Measurements from ENCODE around the gene CRY1.
"Not testable (repeated sequence)": the region's sequence is repeated elsewhere in the genome, so short reads cannot be mapped to it uniquely, and the experiment has no call there.

CRY1 gene

DNA sequence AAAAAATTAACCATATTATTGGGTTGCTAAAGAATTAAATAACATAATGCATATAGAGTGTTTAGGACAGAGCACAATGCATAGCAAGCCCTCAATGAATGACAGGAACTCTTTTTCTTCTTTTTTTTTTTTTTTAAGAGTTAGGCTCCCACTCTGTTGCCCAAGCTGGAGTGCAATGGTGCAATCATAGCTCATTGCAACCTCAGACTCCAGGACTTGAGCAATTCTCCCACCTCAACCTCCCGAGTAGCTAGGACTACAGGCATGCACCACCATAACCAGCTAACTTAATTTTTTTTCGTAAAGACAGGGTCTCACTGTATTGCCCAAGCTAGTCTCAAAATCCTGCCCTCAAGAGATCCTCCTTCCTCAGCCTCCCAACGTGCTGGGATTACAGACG lies 85.9 kb downstream of the CRY1 start:
- no peak overlapping the region for H3K4me3 ChIP-seq (ENCODE audit: low read depth, low read length)
- no peaks in the 10 kb centered on the region for H3K27me3 ChIP-seq (ENCODE audit: control insufficient read depth, insufficient read depth, low read length)
- no peaks in the 10 kb centered on the region for H3K36me3 ChIP-seq (ENCODE audit: control insufficient read depth, insufficient read depth, low read length)
- H3K4me1 ChIP-seq (ENCODE audit: control insufficient read depth, insufficient read depth, low read length): no peaks in the 10 kb centered on the region
- no peak overlapping the region for H3K9ac ChIP-seq (ENCODE audit: low read depth, low read length)
- H3K27ac ChIP-seq (ENCODE audit: low read depth, low read length): no peak overlapping the region
- no peaks in the 10 kb centered on the region for H3K9me3 ChIP-seq (ENCODE audit: control insufficient read depth, insufficient read depth, low read length)

DNA sequence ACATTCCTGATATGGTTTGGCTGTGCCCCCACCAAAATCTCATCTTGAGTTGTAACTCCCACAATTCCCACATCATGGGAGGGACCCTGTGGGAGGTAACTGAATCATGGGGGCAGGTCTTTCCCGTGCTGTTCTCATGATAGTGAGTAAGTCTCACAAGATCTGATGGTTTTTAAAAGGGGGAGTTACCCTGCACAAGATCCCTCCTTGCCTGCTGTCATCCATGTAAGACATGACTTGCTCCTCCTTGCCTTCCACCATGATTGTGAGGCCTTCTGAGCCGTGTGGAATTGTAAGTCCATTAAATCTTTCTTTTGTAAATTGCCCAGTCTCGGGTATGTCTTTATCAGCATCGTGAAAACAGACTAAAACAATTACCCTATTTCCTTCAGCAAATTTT lies 90.7 kb downstream of the CRY1 start:
- H3K9ac ChIP-seq (ENCODE audit: low read depth, low read length); H3K4me3 ChIP-seq (ENCODE audit: low read depth, low read length); H3K4me1 ChIP-seq (ENCODE audit: control insufficient read depth, insufficient read depth, low read length); H3K27ac ChIP-seq (ENCODE audit: low read depth, low read length); H3K27me3 ChIP-seq (ENCODE audit: control insufficient read depth, insufficient read depth, low read length); H3K9me3 ChIP-seq (ENCODE audit: control insufficient read depth, insufficient read depth, low read length): not testable (repeated sequence)
- H3K36me3 ChIP-seq (ENCODE audit: control insufficient read depth, insufficient read depth, low read length): peaks cover 26% of the 10 kb centered on the region

DNA sequence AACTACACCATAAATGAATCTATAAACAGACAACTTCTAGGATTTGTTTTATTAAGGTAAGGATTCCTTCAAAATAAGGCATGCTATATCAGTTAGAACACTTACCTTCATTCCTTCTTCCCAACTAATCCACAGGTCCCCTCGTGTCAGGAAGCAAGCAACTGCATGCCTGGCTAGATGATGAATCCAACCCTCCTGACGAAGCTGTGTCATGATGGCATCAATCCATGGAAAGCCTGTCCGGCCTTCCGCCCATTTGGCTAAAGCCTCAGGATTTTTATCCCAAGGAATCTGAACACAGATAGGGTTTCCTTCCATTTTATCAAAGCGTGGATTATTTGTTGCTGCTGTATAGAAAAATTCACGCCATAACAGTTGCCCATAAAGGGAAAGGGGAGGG lies 93.9 kb downstream of the CRY1 start:
- no peaks in the 10 kb centered on the region for H3K9me3 ChIP-seq (ENCODE audit: control insufficient read depth, insufficient read depth, low read length)
- peaks cover 44% of the 10 kb centered on the region for H3K36me3 ChIP-seq (ENCODE audit: control insufficient read depth, insufficient read depth, low read length)
- H3K27me3 ChIP-seq (ENCODE audit: control insufficient read depth, insufficient read depth, low read length): no peaks in the 10 kb centered on the region
- H3K4me3 ChIP-seq (ENCODE audit: low read depth, low read length): no peak overlapping the region
- no peak overlapping the region for H3K9ac ChIP-seq (ENCODE audit: low read depth, low read length)
- H3K27ac ChIP-seq (ENCODE audit: low read depth, low read length): no peak overlapping the region
- no peaks in the 10 kb centered on the region for H3K4me1 ChIP-seq (ENCODE audit: control insufficient read depth, insufficient read depth, low read length)

GRCh38 chr12:106997916-106998315 lies 95.4 kb downstream of the CRY1 start:
- no peak overlapping the region for H3K9ac ChIP-seq (ENCODE audit: low read depth, low read length)
- H3K27ac ChIP-seq (ENCODE audit: low read depth, low read length): no peak overlapping the region
- peaks cover 44% of the 10 kb centered on the region for H3K36me3 ChIP-seq (ENCODE audit: control insufficient read depth, insufficient read depth, low read length)
- H3K9me3 ChIP-seq (ENCODE audit: control insufficient read depth, insufficient read depth, low read length): no peaks in the 10 kb centered on the region
- no peak overlapping the region for H3K4me3 ChIP-seq (ENCODE audit: low read depth, low read length)
- no peaks in the 10 kb centered on the region for H3K4me1 ChIP-seq (ENCODE audit: control insufficient read depth, insufficient read depth, low read length)
- no peaks in the 10 kb centered on the region for H3K27me3 ChIP-seq (ENCODE audit: control insufficient read depth, insufficient read depth, low read length)

DNA sequence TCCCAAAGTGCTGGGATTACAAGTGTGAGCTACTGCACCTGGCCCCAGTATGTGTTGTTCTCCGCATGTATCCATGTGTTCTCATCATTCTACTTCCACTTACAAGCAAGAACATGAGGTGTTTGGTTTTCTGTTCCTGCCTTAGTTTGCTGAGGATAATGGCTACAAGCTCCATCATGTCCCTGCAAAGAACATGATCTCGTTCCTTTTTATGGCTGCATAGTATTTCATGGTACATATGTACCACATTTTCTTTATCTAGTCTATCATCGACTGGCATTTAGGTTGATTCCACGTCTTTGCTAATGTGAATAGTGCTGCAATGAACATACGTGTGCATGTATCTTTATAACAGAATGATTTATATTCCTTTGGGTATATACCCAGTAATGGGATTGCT lies 97.2 kb downstream of the CRY1 start:
- H3K4me3 ChIP-seq (ENCODE audit: low read depth, low read length); H3K27ac ChIP-seq (ENCODE audit: low read depth, low read length); H3K4me1 ChIP-seq (ENCODE audit: control insufficient read depth, insufficient read depth, low read length); H3K9ac ChIP-seq (ENCODE audit: low read depth, low read length); H3K9me3 ChIP-seq (ENCODE audit: control insufficient read depth, insufficient read depth, low read length); H3K27me3 ChIP-seq (ENCODE audit: control insufficient read depth, insufficient read depth, low read length): not testable (repeated sequence)
- H3K36me3 ChIP-seq (ENCODE audit: control insufficient read depth, insufficient read depth, low read length): peaks cover 45% of the 10 kb centered on the region

GRCh38 chr12:106994579-106995220 lies 98.6 kb downstream of the CRY1 start:
- no peak overlapping the region for H3K27ac ChIP-seq (ENCODE audit: low read depth, low read length)
- H3K36me3 ChIP-seq (ENCODE audit: control insufficient read depth, insufficient read depth, low read length): peaks cover 37% of the 10 kb centered on the region
- no peaks in the 10 kb centered on the region for H3K4me1 ChIP-seq (ENCODE audit: control insufficient read depth, insufficient read depth, low read length)
- no peak overlapping the region for H3K9ac ChIP-seq (ENCODE audit: low read depth, low read length)
- H3K9me3 ChIP-seq (ENCODE audit: control insufficient read depth, insufficient read depth, low read length): no peaks in the 10 kb centered on the region
- H3K27me3 ChIP-seq (ENCODE audit: control insufficient read depth, insufficient read depth, low read length): no peaks in the 10 kb centered on the region
- H3K4me3 ChIP-seq (ENCODE audit: low read depth, low read length): no peak overlapping the region

GRCh38 chr12:106987846-106988245 lies 105.5 kb downstream of the CRY1 start:
- H3K9ac ChIP-seq (ENCODE audit: low read depth, low read length): no peak overlapping the region
- H3K27me3 ChIP-seq (ENCODE audit: control insufficient read depth, insufficient read depth, low read length): no peaks in the 10 kb centered on the region
- no peaks in the 10 kb centered on the region for H3K9me3 ChIP-seq (ENCODE audit: control insufficient read depth, insufficient read depth, low read length)
- peak overlapping the region; percentile 51 for H3K4me3 ChIP-seq (ENCODE audit: low read depth, low read length)
- H3K4me1 ChIP-seq (ENCODE audit: control insufficient read depth, insufficient read depth, low read length): peaks cover 12% of the 10 kb centered on the region
- H3K27ac ChIP-seq (ENCODE audit: low read depth, low read length): no peak overlapping the region
- H3K36me3 ChIP-seq (ENCODE audit: control insufficient read depth, insufficient read depth, low read length): peaks cover 10% of the 10 kb centered on the region

- Histone ChIP-seq H3K27me3 (ENCODE audit: control insufficient read depth, insufficient read depth, low read length) (no peaks in the 10 kb centered on the region), H3K27ac (ENCODE audit: low read depth, low read length) (peak within 1 kb of the TSS; percentile 31), H3K9me3 (ENCODE audit: control insufficient read depth, insufficient read depth, low read length) (no peaks in the 10 kb centered on the region), H3K4me3 (ENCODE audit: low read depth, low read length) (peak within 1 kb of the TSS; percentile 80), H3K36me3 (ENCODE audit: control insufficient read depth, insufficient read depth, low read length) (peaks cover 4% of the 10 kb centered on the region; the same call in 1 of the 2 replicates), H3K9ac (ENCODE audit: low read depth, low read length) (peak within 1 kb of the TSS; percentile 46; the same call in 1 of the 2 replicates), H3K4me1 (ENCODE audit: control insufficient read depth, insufficient read depth, low read length) (peaks cover 12% of the 10 kb centered on the region)
Measured at GRCh38 chr12:106986625-106987389, 106.5 kb downstream of the CRY1 start, which contains the start of gene MTERF2. Gene MTERF2, minus strand, starts transcription at chr12:106987146. Its CDS starts 8,432 bp downstream, at chr12:106978714.

GRCh38 chr12:106986135-106986534 lies 107.2 kb downstream of the CRY1 start:
- Histone ChIP-seq H3K4me3 (ENCODE audit: low read depth, low read length) (peak overlapping the region; percentile 80), H3K9me3 (ENCODE audit: control insufficient read depth, insufficient read depth, low read length) (no peaks in the 10 kb centered on the region), H3K36me3 (ENCODE audit: control insufficient read depth, insufficient read depth, low read length) (peaks cover 4% of the 10 kb centered on the region; the same call in 1 of the 2 replicates), H3K4me1 (ENCODE audit: control insufficient read depth, insufficient read depth, low read length) (peaks cover 12% of the 10 kb centered on the region), H3K9ac (ENCODE audit: low read depth, low read length) (no peak overlapping the region), H3K27me3 (ENCODE audit: control insufficient read depth, insufficient read depth, low read length) (no peaks in the 10 kb centered on the region), H3K27ac (ENCODE audit: low read depth, low read length) (no peak overlapping the region)

DNA sequence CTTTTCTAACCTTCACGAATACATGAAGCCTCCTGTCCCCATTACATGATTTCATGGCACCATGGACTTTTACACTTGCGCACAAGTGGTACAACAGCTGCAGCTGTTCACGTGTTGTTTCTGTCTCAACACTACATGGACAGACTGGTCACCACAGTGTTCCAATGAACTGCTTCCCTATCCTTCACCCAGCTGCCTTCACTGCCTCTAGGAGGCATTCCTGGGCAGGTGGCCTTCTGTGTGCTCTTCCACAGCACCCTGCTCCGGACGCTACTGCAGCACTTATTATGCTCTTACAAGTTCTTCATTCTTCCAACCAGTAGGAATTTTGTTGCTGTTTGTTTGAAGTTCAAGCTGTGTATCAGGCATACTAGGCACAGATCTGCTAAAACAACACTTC lies 107.9 kb downstream of the CRY1 start:
- H3K9ac ChIP-seq (ENCODE audit: low read depth, low read length): no peak overlapping the region
- H3K9me3 ChIP-seq (ENCODE audit: control insufficient read depth, insufficient read depth, low read length): no peaks in the 10 kb centered on the region
- H3K4me3 ChIP-seq (ENCODE audit: low read depth, low read length): no peak overlapping the region
- no peak overlapping the region for H3K27ac ChIP-seq (ENCODE audit: low read depth, low read length)
- peaks cover 4% of the 10 kb centered on the region; the same call in 1 of the 2 replicates for H3K36me3 ChIP-seq (ENCODE audit: control insufficient read depth, insufficient read depth, low read length)
- H3K4me1 ChIP-seq (ENCODE audit: control insufficient read depth, insufficient read depth, low read length): peaks cover 12% of the 10 kb centered on the region
- H3K27me3 ChIP-seq (ENCODE audit: control insufficient read depth, insufficient read depth, low read length): no peaks in the 10 kb centered on the region

- no peaks in the 10 kb centered on the region for H3K9me3 ChIP-seq (ENCODE audit: control insufficient read depth, insufficient read depth, low read length)
- H3K27ac ChIP-seq (ENCODE audit: low read depth, low read length): no peak overlapping the region
- H3K36me3 ChIP-seq (ENCODE audit: control insufficient read depth, insufficient read depth, low read length): peaks cover 4% of the 10 kb centered on the region; the same call in 1 of the 2 replicates
- no peak overlapping the region for H3K9ac ChIP-seq (ENCODE audit: low read depth, low read length)
- no peaks in the 10 kb centered on the region for H3K27me3 ChIP-seq (ENCODE audit: control insufficient read depth, insufficient read depth, low read length)
- peaks cover 12% of the 10 kb centered on the region for H3K4me1 ChIP-seq (ENCODE audit: control insufficient read depth, insufficient read depth, low read length)
- no peak overlapping the region for H3K4me3 ChIP-seq (ENCODE audit: low read depth, low read length)
Measured at GRCh38 chr12:106984588-106985137, 108.7 kb downstream of the CRY1 start.
